ENCODE measurements around the gene AEBP1. TPM values are rescaled to one million over a fixed set of nuclear protein-coding genes. Genes with fewer than 3 reads are reported as not detected.

The AEBP1 gene
- total RNA-seq, 1 experiment from 2014 or later: 45.8 TPM

DNA sequence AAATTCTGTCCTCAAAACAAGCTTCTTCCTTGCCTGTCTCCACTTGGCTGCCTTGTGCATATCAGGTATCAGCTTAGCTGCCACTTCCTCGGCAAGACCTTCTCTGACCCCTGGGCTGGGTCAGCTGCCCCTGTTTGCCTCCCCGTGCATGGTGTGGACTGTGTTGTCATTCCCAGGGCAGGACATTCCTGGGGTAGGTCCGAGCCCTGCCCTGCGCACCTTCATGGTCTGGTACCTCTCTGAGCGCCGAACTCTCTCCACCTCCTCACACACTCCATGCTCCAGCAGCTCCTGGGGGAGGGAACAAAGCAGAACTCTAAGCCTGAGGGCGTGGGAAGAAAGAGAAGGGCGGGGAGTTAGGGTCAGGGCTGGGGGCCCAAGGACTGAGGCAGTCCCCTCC lies 25.6 kb upstream of the AEBP1 start:
- H3K4me3 ChIP-seq: no peak overlapping the region
- no peak for DNase-seq
- no peaks in the 10 kb centered on the region for H3K27me3 ChIP-seq
- peaks cover 35% of the 10 kb centered on the region for H3K36me3 ChIP-seq
- no peaks in the 10 kb centered on the region for H3K9me3 ChIP-seq

DNA sequence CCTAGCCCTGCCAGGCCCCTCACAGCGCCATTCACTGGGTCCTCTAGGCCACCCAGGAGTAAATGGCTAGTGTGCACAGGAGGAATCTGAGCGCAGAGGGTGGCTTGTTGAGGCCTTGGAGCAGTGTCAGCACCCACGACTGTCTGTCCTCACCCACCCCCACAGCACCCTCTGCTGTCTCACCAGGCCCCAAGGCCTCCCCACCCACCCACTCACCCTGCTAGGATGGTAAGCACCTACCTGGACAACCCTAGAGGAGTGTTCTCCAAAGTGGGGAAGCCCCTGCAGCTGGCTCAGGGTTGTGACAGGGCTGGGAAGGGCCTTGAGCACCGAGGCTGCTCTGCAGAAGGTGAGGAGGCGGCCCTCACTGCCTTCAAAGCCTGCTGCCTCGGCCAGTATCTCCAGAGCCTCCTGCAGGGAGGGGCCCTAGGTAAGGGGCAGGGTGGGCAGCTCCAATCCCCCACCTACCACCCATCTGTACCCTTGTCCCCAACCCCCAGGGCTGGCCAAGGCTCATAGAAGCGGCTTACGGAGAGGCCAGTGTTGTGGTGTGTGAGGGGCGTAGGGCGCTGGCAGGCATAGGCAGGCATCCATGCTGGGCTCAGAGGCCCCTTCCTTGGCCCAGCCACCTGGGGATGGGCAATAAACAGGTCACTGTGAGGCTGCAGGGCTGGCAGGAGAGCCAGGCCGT lies 24.7 kb upstream of the AEBP1 start:
- no peak overlapping the region for H3K4me3 ChIP-seq
- H3K27me3 ChIP-seq: no peaks in the 10 kb centered on the region
- H3K9me3 ChIP-seq: no peaks in the 10 kb centered on the region
- peaks cover 32% of the 10 kb centered on the region for H3K36me3 ChIP-seq
- no peak for DNase-seq

GRCh38 chr7:44080118-44080517 lies 24.0 kb upstream of the AEBP1 start:
- Histone ChIP-seq H3K36me3 (peaks cover 32% of the 10 kb centered on the region), H3K4me3 (no peak overlapping the region), H3K27me3 (no peaks in the 10 kb centered on the region), H3K9me3 (no peaks in the 10 kb centered on the region)
- DNase-seq: no peak

DNA sequence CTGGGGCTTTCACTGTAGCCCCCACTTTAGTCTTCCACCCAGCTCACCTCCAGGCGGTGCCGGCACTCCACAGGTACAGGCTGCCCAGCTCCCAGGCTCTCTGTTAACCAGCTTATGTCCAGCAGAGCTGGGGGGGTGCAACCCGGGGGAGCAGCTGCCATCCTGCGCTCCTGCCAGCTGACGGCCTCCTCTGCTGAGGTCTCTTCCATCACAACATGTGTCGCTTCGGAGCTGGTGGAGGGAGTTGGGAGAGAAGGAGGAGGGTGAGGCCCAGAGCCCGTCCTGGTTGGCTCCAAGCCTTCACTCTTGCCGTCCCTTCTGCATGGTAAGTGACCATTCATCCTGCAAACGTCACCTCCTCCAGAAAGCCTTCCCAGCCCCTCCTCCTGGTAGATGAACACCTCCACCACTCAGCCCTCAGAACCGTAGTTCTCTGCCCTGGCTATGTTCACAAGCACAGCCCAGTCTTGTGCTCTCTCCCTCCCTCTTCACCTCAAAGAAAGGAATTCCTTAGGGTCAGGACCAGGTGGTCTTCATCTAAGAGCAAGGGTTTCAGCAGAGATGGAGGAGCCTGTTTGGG lies 23.4 kb upstream of the AEBP1 start:
- DNase-seq: no peak
- no peak overlapping the region; the same call in 1 of the 2 replicates for H3K4me3 ChIP-seq

DNA sequence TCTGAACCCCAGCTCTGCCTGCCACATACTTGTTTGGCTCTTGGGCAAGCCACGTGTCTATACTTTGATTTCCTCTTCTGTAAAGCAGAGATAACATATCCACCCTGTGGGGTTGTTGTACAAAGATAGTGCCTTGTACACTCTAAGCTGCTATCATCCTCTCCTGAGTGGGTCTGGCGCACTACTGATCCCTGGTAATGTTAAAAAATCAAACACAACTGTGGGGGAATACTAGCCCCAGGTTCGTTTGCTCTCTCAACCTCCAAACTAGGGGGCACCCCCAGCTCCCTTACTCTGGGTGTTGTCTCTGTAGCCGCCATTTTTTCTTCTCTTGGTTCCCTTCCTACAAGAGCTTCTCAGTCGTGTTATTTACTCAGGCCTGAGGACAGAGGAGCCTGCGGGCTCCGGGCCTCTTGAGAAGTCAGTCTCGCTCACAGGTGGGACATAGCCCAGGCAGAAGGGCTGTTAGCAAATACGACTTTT lies 22.8 kb upstream of the AEBP1 start:
- H3K36me3 ChIP-seq: peaks cover 26% of the 10 kb centered on the region
- DNase-seq: no peak
- no peaks in the 10 kb centered on the region for H3K9me3 ChIP-seq
- peak overlapping the region; percentile 99 for H3K4me3 ChIP-seq
- no peaks in the 10 kb centered on the region for H3K27me3 ChIP-seq

More for the DNA sequence above, 23.4 kb upstream of the AEBP1 start:
- no peaks in the 10 kb centered on the region for H3K9me3 ChIP-seq
- H3K27me3 ChIP-seq: no peaks in the 10 kb centered on the region
- peaks cover 31% of the 10 kb centered on the region for H3K36me3 ChIP-seq

DNA sequence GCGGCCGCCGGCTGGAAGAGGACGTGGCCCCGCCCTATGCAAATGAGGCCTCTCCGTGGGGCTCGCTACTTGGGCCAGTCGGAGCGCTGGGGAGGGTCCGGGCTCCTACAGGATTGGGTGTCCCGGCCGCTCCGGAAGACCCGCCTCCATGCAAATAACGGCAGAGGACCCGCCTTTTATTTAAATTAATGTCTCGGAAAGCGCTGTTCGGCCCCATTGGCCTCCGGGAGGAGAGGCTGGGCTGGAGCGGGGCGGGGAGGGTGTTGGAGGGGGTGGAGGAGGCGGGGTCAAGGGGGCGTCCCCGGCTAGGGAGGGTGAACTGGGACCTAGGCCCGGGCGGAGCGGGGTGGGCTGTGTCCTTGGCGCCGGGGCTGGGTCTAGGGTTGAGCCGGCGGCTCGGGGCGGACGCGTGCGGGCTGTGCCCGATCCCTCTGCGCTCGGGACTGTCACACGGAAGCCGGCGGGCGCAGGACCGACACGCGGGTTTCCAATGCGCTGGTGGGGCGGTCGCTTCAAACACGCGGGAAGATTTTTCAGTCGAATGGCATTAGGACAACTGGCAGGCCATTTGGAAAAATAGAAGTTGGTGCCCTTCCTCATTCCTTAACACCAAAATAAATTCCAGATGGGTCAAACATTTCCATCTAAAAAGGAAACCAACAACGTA lies 21.5 kb upstream of the AEBP1 start:
- no peaks in the 10 kb centered on the region for H3K27me3 ChIP-seq
- peaks cover 24% of the 10 kb centered on the region for H3K36me3 ChIP-seq
- H3K9me3 ChIP-seq: no peaks in the 10 kb centered on the region
- peak overlapping the region; percentile 99 for H3K4me3 ChIP-seq
- DNase-seq: peak; percentile 99

- no peaks in the 10 kb centered on the region for H3K27me3 ChIP-seq
- no peak for DNase-seq
- no peak overlapping the region for H3K4me3 ChIP-seq
- H3K36me3 ChIP-seq: peaks cover 13% of the 10 kb centered on the region
- no peaks in the 10 kb centered on the region for H3K9me3 ChIP-seq
Observed at GRCh38 chr7:44083796-44084195, 20.3 kb upstream of the AEBP1 start.

GRCh38 chr7:44084701-44085100 lies 19.4 kb upstream of the AEBP1 start:
- H3K9me3 ChIP-seq: no peaks in the 10 kb centered on the region
- no peaks in the 10 kb centered on the region for H3K27me3 ChIP-seq
- H3K4me3 ChIP-seq: no peak overlapping the region
- peaks cover 8% of the 10 kb centered on the region for H3K36me3 ChIP-seq
- no peak for DNase-seq

DNA sequence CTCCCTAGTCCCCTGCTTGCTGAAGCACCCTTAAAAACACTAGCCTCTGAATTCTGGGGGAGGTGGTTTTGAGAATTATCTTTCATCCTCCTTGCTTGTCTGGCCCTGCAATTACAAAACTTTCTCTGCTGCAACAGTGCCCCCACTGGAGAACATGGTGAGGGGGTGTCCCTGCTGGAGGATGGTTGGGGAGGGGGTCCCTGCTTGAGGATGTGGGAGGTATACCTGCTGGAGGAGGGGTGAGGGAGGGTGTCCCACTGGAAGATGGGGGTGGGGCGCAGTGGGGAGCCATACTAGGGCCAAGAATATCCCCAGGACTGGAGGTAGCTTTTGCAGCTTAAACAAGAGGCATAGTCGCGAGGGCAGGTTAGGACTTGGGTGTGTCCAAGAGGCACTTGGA lies 18.6 kb upstream of the AEBP1 start:
- no peak for DNase-seq
- H3K9me3 ChIP-seq: no peaks in the 10 kb centered on the region
- no peak overlapping the region for H3K4me3 ChIP-seq
- H3K27me3 ChIP-seq: no peaks in the 10 kb centered on the region
- peaks cover 8% of the 10 kb centered on the region for H3K36me3 ChIP-seq

- no peaks in the 10 kb centered on the region for H3K9me3 ChIP-seq
- H3K36me3 ChIP-seq: no peaks in the 10 kb centered on the region
- DNase-seq: no peak
- no peaks in the 10 kb centered on the region for H3K27me3 ChIP-seq
- no peak overlapping the region for H3K4me3 ChIP-seq
Observed at GRCh38 chr7:44086627-44087026, 17.5 kb upstream of the AEBP1 start.

- DNase-seq: peak; percentile 97
- H3K4me3 ChIP-seq: no peak overlapping the region; the same call in 1 of the 2 replicates
- no peaks in the 10 kb centered on the region for H3K36me3 ChIP-seq
- H3K9me3 ChIP-seq: no peaks in the 10 kb centered on the region
- no peaks in the 10 kb centered on the region for H3K27me3 ChIP-seq
Observed at GRCh38 chr7:44087911-44088838, 16.0 kb upstream of the AEBP1 start.

DNA sequence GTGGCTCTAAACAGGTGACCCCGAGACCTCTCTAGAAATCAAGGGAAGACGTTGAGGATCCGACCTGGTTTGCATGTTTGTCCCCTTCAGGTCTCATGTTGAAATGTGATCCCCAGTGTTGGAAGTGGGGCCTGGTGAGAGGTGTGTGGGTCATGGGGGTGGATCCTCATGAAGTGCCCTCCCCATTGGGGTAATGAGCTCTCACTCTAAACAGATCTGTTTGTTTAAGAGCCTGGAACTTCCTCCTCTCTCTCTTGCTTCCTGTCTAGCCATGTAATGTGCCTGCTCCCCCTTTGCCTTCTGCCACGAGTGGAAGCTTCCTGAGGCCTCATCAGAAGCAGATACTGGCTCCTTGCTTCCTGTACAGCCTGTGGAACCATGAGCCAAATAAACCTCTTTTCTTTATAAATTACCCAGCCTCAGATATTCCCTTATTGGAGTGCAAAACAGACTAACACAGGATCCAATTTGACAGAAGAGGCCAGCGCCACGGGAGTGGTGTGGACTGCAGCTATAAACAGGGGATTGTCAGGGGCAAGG lies 11.0 kb upstream of the AEBP1 start:
- no peaks in the 10 kb centered on the region for H3K9me3 ChIP-seq
- no peaks in the 10 kb centered on the region for H3K36me3 ChIP-seq
- no peak overlapping the region for H3K4me3 ChIP-seq
- DNase-seq: no peak
- no peaks in the 10 kb centered on the region for H3K27me3 ChIP-seq

GRCh38 chr7:44094365-44094764 lies 9.8 kb upstream of the AEBP1 start:
- Histone ChIP-seq H3K4me3 (no peak overlapping the region), H3K36me3 (no peaks in the 10 kb centered on the region), H3K27me3 (no peaks in the 10 kb centered on the region), H3K9me3 (no peaks in the 10 kb centered on the region)
- DNase-seq: no peak

DNA sequence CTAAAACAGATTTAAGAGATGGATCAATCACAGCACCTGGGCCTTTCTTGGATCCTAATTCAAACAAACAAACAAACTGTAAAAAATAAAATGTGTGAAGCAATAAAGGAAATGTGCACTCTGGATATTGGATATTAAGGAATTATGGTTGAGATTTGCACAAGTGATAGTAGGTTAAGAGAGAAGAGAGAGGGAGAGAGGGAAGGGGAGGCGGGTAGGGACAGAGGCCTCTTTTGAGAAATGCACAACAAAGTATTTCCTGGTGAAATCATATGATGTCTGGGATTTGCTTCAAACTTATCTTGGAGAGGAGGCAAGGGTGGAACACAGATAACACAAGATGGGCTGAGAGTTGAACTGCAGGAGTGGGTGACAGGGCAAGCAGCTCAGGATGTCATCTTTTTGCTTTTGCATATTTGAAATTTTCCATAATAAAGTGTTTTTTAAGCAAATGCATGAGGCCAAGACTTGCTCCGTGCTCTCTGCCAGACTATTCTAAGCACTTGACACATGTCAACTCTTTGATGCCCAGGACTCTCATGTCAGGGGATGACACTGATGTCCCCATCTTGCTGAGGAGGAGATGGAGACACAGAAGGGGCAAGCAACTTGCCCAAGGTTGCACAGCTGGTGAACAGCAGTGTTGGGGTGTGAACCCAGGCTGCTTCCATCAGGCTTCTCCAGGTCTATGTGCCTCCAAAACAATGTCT lies 9.1 kb upstream of the AEBP1 start:
- Histone ChIP-seq H3K4me3 (no peak overlapping the region), H3K36me3 (no peaks in the 10 kb centered on the region), H3K9me3 (no peaks in the 10 kb centered on the region), H3K27me3 (no peaks in the 10 kb centered on the region)
- DNase-seq: no peak

DNA sequence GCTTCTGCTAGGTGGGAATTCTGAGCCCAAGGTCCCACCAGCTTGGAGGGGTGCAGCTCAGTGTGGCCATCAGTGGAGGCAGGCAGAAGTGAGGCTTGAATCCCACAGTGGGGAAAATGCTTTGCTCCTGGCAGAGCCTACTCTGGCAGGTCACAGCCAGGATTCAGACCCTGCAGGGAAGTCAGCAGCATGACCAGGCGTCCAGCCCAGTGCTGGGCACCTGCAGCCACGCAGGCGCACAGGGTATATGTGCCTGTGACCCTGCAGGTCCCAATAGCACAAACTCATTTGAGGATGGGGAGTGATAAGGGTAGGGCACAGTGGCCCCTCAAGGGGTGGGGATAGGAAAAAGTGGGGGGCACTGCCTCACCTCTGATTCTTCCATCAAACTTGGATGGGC lies 8.4 kb upstream of the AEBP1 start:
- DNase-seq: no peak
- Histone ChIP-seq H3K4me3 (no peak overlapping the region), H3K36me3 (no peaks in the 10 kb centered on the region), H3K9me3 (no peaks in the 10 kb centered on the region), H3K27me3 (no peaks in the 10 kb centered on the region)

DNA sequence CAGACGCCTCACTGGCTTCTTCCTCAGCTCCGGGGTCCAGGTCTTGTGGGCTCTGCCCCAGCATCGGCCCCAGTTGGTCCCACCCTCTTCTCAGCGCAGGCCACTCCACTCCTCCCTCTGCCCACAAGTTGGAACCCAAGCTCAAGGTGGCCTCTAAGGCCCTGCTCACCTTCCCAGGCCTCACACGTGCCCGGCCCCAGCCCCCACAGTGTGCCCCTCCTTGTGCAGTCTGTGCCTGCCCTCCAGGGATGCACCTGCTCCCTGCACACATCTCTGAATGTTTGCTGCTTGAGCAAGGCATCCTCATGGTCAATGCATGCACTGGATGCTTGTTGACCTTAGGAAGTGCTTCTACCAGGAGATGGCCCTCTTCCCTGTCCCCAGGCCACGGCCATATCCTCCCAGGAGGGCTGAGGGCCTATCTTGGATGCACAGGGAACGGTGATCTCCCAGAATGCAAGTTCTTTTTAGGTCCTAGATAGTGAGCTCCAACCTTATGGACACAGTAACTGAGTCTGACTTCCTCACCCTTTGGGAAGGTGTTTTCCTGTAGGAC lies 7.7 kb upstream of the AEBP1 start:
- H3K27me3 ChIP-seq: no peaks in the 10 kb centered on the region
- no peak for DNase-seq
- no peaks in the 10 kb centered on the region for H3K9me3 ChIP-seq
- no peaks in the 10 kb centered on the region for H3K36me3 ChIP-seq
- H3K4me3 ChIP-seq: no peak overlapping the region
